Keratinocyte (primary cell): ENCODE measurements around the gene CHPT1.

ENCODE experiments used
- CTCF ChIP-seq, 3 experiments: IDR thresholded peaks in 1 of 3; conservative IDR thresholded peaks in 1 of 3; optimal IDR thresholded peaks in 1 of 3; 2 replicates in 2 of 3; 3 replicates in 1 of 3; pipeline versions ENCODE3 to v1.5.1; 2011; ENCODE audit warnings: low read length in 3 of 3, mild to moderate bottlenecking in 3 of 3, moderate library complexity in 2 of 3, control low read depth in 1 of 3, inconsistent platforms in 1 of 3; ENCODE audit not compliant: insufficient read depth in 2 of 3; ENCODE audit errors: extremely low read depth in 1 of 3
- EZH2 ChIP-seq: IDR thresholded peaks from one replicate; pipeline ENCODE4 v1.6.1; 2012; ENCODE audit warnings: inconsistent platforms, mild to moderate bottlenecking, low read length, moderate library complexity

GRCh38 chr12:101670007-101670671, 27.3 kb upstream of the CHPT1 start:
- peak; percentile 40 to 59 (median 45) for TF ChIP-seq CTCF (optimal IDR thresholded peaks at IDR 0.05 in 1 of 3, IDR thresholded peaks at IDR 0.05 in 1 of 3, conservative IDR thresholded peaks at IDR 0.05 in 1 of 3; ENCODE audit: extremely low read depth in 1 of 3, insufficient read depth in 2 of 3, low read length in 3 of 3)
- TF ChIP-seq EZH2, result no peak
